Measurements from ENCODE around the gene WNK2.

The WNK2 gene

DNA sequence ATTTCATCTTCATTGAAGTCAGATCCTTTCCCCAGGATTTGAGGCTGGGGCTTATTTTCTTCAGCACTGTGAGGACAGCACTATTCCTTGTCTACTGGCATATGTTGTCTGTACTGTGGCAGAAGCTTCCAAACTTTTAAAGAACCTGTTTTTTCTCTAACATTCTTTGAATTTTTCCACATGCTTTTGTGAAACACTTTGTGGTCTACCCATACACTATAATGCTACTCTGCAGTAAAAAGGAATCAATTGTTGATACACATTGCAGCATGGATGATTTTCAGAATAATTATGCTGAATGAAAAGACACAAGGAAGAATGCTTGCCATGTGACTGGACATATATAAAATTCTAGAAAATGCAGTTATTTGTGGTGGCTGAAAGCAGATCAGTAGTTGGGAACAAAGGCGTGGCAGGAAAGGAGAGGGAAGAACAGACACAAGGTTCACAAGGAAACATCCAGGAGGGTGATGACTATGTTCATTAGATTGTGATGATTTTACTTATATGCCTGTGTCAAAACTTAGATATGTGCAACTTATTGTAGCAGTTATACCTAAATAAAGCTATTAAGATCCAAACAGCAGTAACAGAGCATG is 96.8 kb downstream of the WNK2 start:
- DNase-seq: no peak

DNA sequence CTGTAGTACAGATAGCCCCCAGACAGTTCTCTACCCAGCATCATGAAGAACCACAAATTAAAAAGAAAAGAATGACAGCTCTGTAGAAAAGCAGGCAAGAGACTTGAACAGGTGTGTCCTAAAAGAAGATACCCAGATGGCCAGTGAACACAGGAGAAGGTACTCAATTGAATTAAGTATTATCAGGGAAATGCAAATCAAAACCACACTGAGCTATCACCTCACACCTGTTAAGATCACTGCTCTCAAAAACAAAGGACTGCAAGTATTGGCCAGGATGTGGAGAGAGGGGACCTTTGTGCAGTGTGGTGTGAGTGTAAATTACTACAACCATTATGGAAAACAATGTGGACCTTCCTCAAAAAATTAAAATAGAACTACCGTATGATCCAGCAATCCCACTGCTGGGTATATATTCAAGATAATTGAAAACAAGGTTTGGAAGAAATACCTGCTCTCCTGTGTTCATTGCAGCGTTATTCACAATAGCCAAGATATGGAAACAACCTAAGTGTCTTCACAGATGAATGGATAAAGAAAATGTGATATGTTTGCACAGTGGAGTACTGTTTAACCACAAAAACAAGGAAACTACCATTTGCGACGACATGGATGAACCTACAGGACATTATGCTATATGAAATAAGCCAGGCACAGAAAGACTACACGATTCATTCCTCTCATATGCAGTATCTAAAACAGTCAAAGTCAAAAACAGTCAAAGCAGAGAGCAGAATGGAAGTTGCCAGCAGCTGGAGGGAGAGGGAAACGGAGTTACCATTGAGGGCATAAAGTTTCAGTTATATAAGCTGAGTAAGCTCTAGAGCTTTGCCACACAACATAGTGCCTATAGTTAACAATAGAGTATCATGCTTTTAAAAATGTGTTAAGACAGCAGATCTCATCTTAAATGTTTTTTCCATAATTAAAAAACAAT is 102.6 kb downstream of the WNK2 start:
- no peak for DNase-seq

DNA sequence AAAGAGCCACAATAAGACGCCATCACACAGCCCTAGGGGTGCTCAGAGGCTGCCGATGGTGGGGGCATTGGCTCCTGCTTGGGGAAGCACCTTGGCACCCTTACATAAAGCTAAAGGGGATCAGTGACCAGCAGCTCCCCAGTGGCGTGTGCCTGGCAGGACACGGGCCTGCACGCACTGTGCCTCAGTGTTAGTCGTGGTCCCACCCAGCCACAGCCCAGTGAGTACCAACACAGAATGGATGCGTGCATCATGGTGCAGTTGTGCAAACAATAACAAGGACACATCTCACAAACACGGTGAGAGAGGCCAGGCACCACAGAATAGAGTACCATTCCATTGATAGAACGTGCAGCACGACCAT is 103.2 kb downstream of the WNK2 start:
- DNase-seq: no peak

DNA sequence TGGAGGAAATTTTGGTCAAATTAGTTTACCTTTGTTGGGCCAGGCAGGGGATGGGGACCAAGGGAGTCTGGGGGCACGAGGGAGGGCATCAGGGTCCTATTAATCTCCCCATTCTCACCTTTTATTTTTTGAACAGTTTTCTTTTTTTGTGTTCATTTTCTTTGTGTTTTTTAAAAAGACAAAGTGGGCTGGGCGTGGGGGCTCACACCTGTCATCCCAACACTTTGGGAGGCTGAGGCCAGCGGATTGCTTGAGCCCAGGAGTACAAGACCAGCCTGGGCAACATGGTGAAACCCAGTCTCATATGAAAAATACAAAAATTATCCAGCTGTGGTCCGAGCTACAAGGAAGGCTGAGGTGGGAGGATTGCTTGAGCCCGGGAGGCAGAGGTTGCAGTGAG is 103.7 kb downstream of the WNK2 start:
- no peak for DNase-seq

DNA sequence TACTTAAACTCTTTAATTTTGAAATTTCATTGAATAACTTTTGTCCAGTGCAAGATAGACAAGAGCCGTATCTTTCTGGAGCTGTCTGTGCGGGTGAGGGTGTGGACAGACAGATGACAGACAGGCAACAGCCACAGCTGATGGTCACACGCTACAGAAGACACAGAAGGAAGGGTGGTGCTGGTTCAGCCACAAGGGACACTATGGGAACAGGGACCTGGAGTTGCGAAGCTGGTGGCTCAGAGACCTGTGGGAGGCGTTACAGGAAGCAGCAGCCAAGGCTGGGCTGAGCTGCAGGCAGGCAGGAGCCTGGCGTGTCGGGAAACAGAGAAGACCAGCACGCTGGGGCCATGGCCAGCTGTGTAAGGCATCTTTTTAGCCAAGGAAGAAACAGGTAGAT is 104.4 kb downstream of the WNK2 start:
- no peak for DNase-seq

GRCh38 chr9:93288891-93289883 is 105.2 kb downstream of the WNK2 start:
- no peak for DNase-seq

DNA sequence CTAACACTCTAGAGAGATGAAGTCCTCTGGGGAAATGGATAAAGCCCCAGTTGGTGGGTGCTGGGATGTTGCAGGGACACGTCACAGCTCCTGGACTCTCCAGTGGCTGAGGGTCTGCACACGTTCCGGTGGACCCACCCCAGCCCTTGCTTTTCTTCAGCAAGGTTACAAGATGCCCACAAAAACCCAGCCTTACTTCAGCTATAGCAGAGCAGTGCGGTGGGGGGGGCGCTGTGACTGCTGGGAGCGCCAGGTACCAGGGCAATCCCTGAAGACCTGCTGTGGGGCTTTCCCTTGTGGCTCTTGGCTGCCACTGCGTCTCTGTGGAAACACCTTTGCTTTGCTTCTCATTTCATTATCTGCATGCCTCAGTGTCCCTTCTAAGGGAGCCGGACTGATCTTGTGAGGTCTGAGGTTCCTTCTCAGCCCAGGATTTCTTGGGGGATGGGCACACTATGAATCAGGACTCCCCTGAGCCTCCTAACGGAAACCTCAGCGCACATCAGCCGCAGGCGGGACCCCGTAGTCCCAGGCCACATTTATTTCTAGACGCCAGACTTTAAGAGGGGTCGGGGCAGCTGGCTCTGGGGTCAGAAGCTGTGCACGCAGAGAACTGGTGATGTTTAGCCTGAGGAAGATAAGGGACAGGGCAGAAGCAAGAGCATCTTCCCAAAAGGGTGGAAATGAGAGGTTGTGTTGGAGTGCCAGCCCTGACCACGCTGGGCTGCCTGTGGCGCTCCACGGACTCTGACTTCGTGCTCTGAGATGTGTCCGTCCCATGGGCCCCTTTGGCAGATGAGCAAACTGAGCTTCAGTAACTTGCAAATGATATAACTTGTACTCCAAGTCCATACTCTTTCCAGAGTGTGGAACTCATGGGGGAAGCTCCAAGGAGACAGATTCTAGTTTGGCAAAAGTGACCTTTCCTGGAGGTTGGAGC is 106.8 kb downstream of the WNK2 start:
- no peak for DNase-seq

DNA sequence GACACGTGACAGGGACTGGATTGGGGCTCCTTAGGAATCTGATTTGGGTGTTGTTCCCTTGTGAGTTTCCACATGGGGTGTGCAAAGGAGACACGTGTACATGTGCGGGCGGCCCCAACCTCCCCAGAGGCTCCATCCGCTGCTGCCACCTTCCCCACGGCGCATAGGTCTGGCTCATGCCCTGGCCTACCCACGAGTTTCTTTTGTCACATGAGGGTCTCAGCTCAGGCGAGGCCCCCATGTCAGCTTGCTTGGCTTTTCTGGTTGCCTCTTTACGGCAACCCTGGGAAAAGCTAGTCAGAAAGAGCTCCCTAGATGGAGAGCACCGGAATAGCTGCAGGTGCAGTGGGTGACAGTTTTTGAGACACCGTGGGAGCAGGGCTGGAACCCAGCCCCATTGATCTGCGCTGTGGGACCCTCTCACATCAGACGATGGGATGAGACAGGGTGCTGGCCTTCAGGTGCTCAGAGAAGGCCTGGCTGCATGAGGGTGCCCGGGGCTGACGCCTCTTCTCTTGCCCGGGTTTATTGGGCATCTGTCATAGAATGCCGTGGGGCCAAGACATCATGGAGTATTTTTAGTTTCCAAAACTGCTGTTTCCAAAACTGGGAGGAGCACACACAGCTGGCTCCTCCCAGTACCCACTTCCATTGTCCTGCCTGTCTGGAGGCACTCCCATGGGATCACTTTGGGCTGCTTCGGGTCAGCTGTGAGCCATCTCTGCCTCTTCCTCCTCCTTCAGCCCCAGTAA is 107.8 kb downstream of the WNK2 start:
- no peak for DNase-seq

GRCh38 chr9:93292288-93292615 is 108.3 kb downstream of the WNK2 start:
- no peak for DNase-seq

DNA sequence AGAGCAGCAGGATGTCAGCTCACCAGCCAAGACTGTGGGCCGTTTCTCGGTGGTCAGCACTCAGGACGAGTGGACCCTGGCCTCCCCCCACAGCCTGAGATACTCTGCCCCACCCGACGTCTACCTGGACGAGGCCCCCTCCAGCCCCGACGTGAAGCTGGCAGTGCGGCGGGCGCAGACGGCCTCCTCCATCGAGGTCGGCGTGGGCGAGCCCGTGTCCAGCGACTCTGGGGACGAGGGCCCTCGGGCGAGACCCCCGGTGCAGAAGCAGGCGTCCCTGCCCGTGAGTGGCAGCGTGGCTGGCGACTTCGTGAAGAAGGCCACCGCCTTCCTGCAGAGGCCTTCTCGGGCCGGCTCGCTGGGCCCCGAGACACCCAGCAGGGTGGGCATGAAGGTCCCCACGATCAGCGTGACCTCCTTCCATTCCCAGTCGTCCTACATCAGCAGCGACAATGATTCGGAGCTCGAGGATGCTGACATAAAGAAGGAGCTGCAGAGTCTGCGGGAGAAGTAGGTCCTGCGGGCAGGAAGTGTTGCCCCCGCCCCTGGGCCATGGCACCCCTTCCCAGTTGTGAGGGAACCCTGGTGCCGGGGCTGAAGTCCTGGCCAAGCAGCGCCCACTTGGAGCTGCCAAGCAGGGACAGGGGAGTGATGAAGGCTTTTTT is 108.9 kb downstream of the WNK2 start:
- no peak for DNase-seq

GRCh38 chr9:93294011-93294410 is 110.1 kb downstream of the WNK2 start:
- no peak for DNase-seq

- no peak for DNase-seq
These were observed 111.1 kb downstream of the WNK2 start for GRCh38 chr9:93295031-93295430.

GRCh38 chr9:93295456-93296076 is 111.6 kb downstream of the WNK2 start:
- no peak for DNase-seq

- no peak for DNase-seq
These were observed 113.0 kb downstream of the WNK2 start for GRCh38 chr9:93296889-93297480.

GRCh38 chr9:93297659-93298497 is 113.9 kb downstream of the WNK2 start:
- DNase-seq: no peak

- DNase-seq: no peak
These were observed 114.8 kb downstream of the WNK2 start for GRCh38 chr9:93298498-93299417.

GRCh38 chr9:93299418-93300174 is 115.7 kb downstream of the WNK2 start:
- no peak for DNase-seq
